H9 (cell line): ENCODE data around the gene CRLF3. TPM values are rescaled to one million over a fixed set of nuclear protein-coding genes. Genes with fewer than 3 reads are reported as not detected.
"Not testable (repeated sequence)": the region's sequence is repeated elsewhere in the genome, so short reads cannot be mapped to it uniquely, and the experiment has no call there.

Source experiments
- DNase-seq: peaks from one replicate; pipeline ENCODE4 v3.0.0-alpha.2; 2017
- H2AFZ ChIP-seq: one replicate; pipeline ENCODE4 v1.6.1; 2013; ENCODE audit warnings: mild to moderate bottlenecking, low read length, control low read depth, moderate library complexity
- H2AK5ac ChIP-seq: 2 replicates; pipeline ENCODE4 v1.6.1; 2013; ENCODE audit warnings: low read length, control low read depth, mixed read lengths; ENCODE audit not compliant: insufficient read length
- H2BK120ac ChIP-seq: one replicate; pipeline ENCODE4 v1.6.1; 2013; ENCODE audit warnings: low read depth, mild to moderate bottlenecking, low read length, control low read depth, inconsistent platforms; ENCODE audit not compliant: poor library complexity, severe bottlenecking
- H2BK12ac ChIP-seq: 2 replicates; pipeline ENCODE4 v1.6.1; 2013; ENCODE audit warnings: low read length, control low read depth, mixed read lengths, low read depth; ENCODE audit not compliant: insufficient read length
- H2BK15ac ChIP-seq: 2 replicates; pipeline ENCODE4 v1.6.1; 2013; ENCODE audit warnings: low read depth, low read length, control low read depth
- H2BK20ac ChIP-seq: one replicate; pipeline ENCODE4 v1.6.1; 2013; ENCODE audit warnings: low read depth, mild to moderate bottlenecking, low read length, control low read depth, inconsistent platforms; ENCODE audit not compliant: poor library complexity, severe bottlenecking
- H2BK5ac ChIP-seq: 2 replicates; pipeline ENCODE4 v1.6.1; 2013; ENCODE audit warnings: low read length, control low read depth, mixed read lengths; ENCODE audit not compliant: insufficient read length
- H3K14ac ChIP-seq: 2 replicates; pipeline ENCODE4 v1.6.1; 2013; ENCODE audit warnings: low read length, control low read depth; ENCODE audit not compliant: insufficient read depth
- H3K18ac ChIP-seq: 2 replicates; pipeline ENCODE4 v1.6.1; 2013; ENCODE audit warnings: low read depth, mild to moderate bottlenecking, mixed read lengths, low read length, control low read depth; ENCODE audit not compliant: insufficient read length
- H3K23ac ChIP-seq: 2 replicates; pipeline ENCODE4 v1.6.1; 2013; ENCODE audit warnings: low read length, control low read depth, mixed read lengths, low read depth; ENCODE audit not compliant: insufficient read length
- H3K23me2 ChIP-seq: 2 replicates; pipeline ENCODE4 v1.6.1; 2013; ENCODE audit warnings: low read depth, mild to moderate bottlenecking, mixed read lengths, low read length, control low read depth; ENCODE audit not compliant: insufficient read length, poor library complexity, severe bottlenecking
- H3K27ac ChIP-seq: 2 replicates; pipeline ENCODE4 v1.5.1; 2013; ENCODE audit warnings: low read length, control low read depth, mixed read lengths, low read depth; ENCODE audit not compliant: insufficient read length
- H3K27me3 ChIP-seq: 2 replicates; pipeline ENCODE4 v1.6.1; 2013; ENCODE audit warnings: low read length, control low read depth, inconsistent platforms; ENCODE audit not compliant: insufficient read depth
- H3K4ac ChIP-seq: 2 replicates; pipeline ENCODE4 v1.6.1; 2013; ENCODE audit warnings: low read depth, mild to moderate bottlenecking, control low read depth, inconsistent platforms, low read length, moderate library complexity
- H3K4me1 ChIP-seq: 2 replicates; pipeline ENCODE4 v1.6.1; 2013; ENCODE audit warnings: low read length, control low read depth, inconsistent platforms; ENCODE audit not compliant: insufficient read depth
- H3K4me2 ChIP-seq: 2 replicates; pipeline ENCODE4 v1.6.1; 2013; ENCODE audit warnings: low read length, control low read depth, mixed read lengths; ENCODE audit not compliant: insufficient read length, insufficient read depth
- H3K56ac ChIP-seq: 2 replicates; pipeline ENCODE4 v1.6.1; 2013; ENCODE audit warnings: low read depth, mild to moderate bottlenecking, mixed read lengths, low read length, control low read depth; ENCODE audit not compliant: insufficient read length
- H3K79me1 ChIP-seq: 2 replicates; pipeline ENCODE4 v1.6.1; 2013; ENCODE audit warnings: low read depth, mild to moderate bottlenecking, moderate library complexity, low read length, control low read depth, inconsistent platforms; ENCODE audit not compliant: insufficient read depth, poor library complexity, severe bottlenecking
- H3K79me2 ChIP-seq: 2 replicates; pipeline ENCODE4 v1.6.1; 2013; ENCODE audit warnings: low read length, control low read depth, inconsistent platforms; ENCODE audit not compliant: insufficient read depth
- H3K9ac ChIP-seq: 2 replicates; pipeline ENCODE4 v1.6.1; 2013; ENCODE audit warnings: low read length, control low read depth, mixed read lengths; ENCODE audit not compliant: insufficient read length; ENCODE audit errors: extremely low read depth
- H3K9me3 ChIP-seq: one replicate; pipeline ENCODE4 v1.6.1; 2013; ENCODE audit warnings: low read depth, low read length, inconsistent platforms; ENCODE audit not compliant: control insufficient read depth
- H3T11ph ChIP-seq: one replicate; pipeline ENCODE4 v1.6.1; 2013; ENCODE audit warnings: mild to moderate bottlenecking, low read length, control low read depth, inconsistent platforms
- H4K20me1 ChIP-seq: one replicate; pipeline ENCODE4 v1.6.1; 2013; ENCODE audit not compliant: control insufficient read depth, insufficient read length, insufficient read depth
- H4K5ac ChIP-seq: 2 replicates; pipeline ENCODE4 v1.6.1; 2013; ENCODE audit warnings: low read depth, mild to moderate bottlenecking, mixed read lengths, low read length, control low read depth; ENCODE audit not compliant: insufficient read length
- H4K8ac ChIP-seq: replicated peaks from 2 replicates; pipeline ENCODE4 v1.6.1; 2013; ENCODE audit warnings: low read length, control low read depth, mixed read lengths, low read depth; ENCODE audit not compliant: insufficient read length
- H4K91ac ChIP-seq: 2 replicates; pipeline ENCODE4 v1.6.1; 2013; ENCODE audit warnings: low read depth, mild to moderate bottlenecking, moderate library complexity, mixed read lengths, low read length, control low read depth; ENCODE audit not compliant: insufficient read length
- H3K27ac Mint-ChIP-seq, 3 experiments: 2 replicates in 2 of 3; 3 replicates in 1 of 3; pipeline ENCODE4 v1.8.0; 2020 to 2021; ENCODE audit warnings: mixed read lengths in 3 of 3, mild to moderate bottlenecking in 1 of 3, moderate library complexity in 1 of 3
- H3K27me3 Mint-ChIP-seq: 2 replicates; pipeline ENCODE4 v1.8.0; 2021; ENCODE audit warnings: low read depth, mild to moderate bottlenecking, moderate library complexity, mixed read lengths
- H3K36me3 Mint-ChIP-seq, 3 experiments: 2 replicates in 2 of 3; 3 replicates in 1 of 3; pipeline ENCODE4 v1.8.0; 2020 to 2021; ENCODE audit warnings: low read depth in 3 of 3, mixed read lengths in 3 of 3; ENCODE audit not compliant: insufficient read depth in 1 of 3
- H3K4me1 Mint-ChIP-seq, 2 experiments: 2 replicates each; pipeline ENCODE4 v1.8.0; 2020; ENCODE audit warnings: mixed read lengths in 2 of 2
- H3K4me3 Mint-ChIP-seq, 2 experiments: 2 replicates in 1 of 2; 3 replicates in 1 of 2; pipeline ENCODE4 v1.8.0; 2020 to 2021; ENCODE audit warnings: mild to moderate bottlenecking in 2 of 2, mixed read lengths in 2 of 2, moderate library complexity in 1 of 2
- H3K9me3 Mint-ChIP-seq, 2 experiments: 2 replicates in 1 of 2; 3 replicates in 1 of 2; pipeline ENCODE4 v1.8.0; 2020; ENCODE audit warnings: mild to moderate bottlenecking in 2 of 2, mixed read lengths in 2 of 2, moderate library complexity in 1 of 2
- WGBS: extraction: QIAGEN DNeasy Blood & Tissue Kit; methylation state at CpG from one replicate; pipeline ENCODE4 v1.1.7; 2013; ENCODE audit warnings: missing lambda C conversion rate, low lambda C conversion rate, mixed read lengths; ENCODE audit not compliant: insufficient read length; ENCODE audit errors: extremely low coverage; 5-methylcytosine and 5-hydroxymethylcytosine counted together
- total RNA-seq: library from RNA; stranded (reverse); gene quantifications from 2 replicates; pipeline ENCODE4 v1.2.1, GENCODE V29; 2021

The CRLF3 gene
- total RNA-seq, 1 experiment from 2014 or later, result 18.1 TPM

DNA sequence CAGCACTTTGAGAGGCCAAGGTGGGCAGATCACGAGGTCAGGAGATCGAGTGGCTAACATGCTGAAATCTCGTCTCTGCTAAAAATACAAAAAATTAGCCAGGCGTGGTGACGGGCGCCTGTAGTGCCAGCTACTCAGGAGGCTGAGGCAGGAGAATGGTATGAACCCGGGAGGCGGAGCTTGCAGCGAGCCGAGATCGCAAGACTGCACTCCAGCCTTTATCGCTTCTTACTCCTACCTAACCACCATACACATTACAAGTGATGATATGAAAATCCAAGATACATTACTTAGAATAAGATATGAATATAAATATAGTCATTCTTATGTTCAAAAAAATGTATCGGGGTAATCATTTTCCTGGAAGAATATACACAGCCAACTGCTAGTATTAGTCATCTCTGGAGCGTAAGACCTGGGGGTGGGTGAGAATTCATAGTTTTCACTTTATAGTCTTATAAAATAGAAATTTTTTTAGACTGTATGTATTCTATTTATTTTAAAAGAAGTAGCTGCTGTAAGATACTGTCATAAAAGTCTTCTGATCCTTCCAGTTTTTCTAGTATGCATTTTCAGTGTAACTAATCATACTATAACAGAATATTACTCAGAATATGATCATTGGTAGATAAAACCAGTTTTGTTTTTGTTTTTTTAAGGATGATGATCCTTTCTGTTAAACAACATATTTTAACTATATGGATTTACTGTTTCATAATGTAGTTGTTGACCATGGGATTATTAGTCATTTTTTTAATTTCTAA is 56.7 kb downstream of the CRLF3 start:
- not testable (repeated sequence) for H3K56ac ChIP-seq, H3K4me2 ChIP-seq, H3K27me3 Mint-ChIP-seq, H3K27me3 ChIP-seq, H3K4me1 Mint-ChIP-seq, H2BK120ac ChIP-seq, H3T11ph ChIP-seq, DNase-seq, H2BK20ac ChIP-seq, H3K4me3 Mint-ChIP-seq, H3K79me2 ChIP-seq, H3K4me1 ChIP-seq, H2AFZ ChIP-seq, H2BK5ac ChIP-seq, H3K9me3 ChIP-seq, H4K20me1 ChIP-seq, H4K5ac ChIP-seq, H3K14ac ChIP-seq, H3K27ac ChIP-seq, H3K18ac ChIP-seq, H4K91ac ChIP-seq, H3K23ac ChIP-seq, H2BK12ac ChIP-seq, H3K9me3 Mint-ChIP-seq, H2AK5ac ChIP-seq, H2BK15ac ChIP-seq, H3K4ac ChIP-seq, H3K9ac ChIP-seq, H3K79me1 ChIP-seq, H3K23me2 ChIP-seq, H4K8ac ChIP-seq
- no CpG with 5 or more reads among the region's 14 CpGs for WGBS
- H3K27ac Mint-ChIP-seq, result 0 out of 7 replicates have a peak overlapping the region, but pooled peaks of 1 of the 3 experiments have one; percentile 44
- H3K36me3 Mint-ChIP-seq, result peaks cover 18 to 64% (median 47%) of the 10 kb centered on the region in 3 experiments; a peak in 6 of 7 replicates
